Small intestine (tissue), 7 donors: ENCODE data around the gene LPCAT3. TPM values are rescaled to one million over a fixed set of nuclear protein-coding genes. Genes with fewer than 3 reads are reported as not detected.

ENCODE experiments used
- DNase-seq, 2 donors: peaks; one replicate each; pipeline versions ENCODE4 v3.0.0 to v3.0.0-alpha.2; 2013
- FAIRE-seq: peaks from 2 replicates; lab custom pipeline; 2012; peaks lifted over from hg19 to GRCh38; lab: Jason Lieb, UNC
- H3K27ac ChIP-seq, 3 donors: one replicate each; pipeline ENCODE4 v1.5.1; 2013; ENCODE audit warnings: low read length in 2 of 3, mild to moderate bottlenecking in 2 of 3, control low read depth in 1 of 3, inconsistent platforms in 1 of 3, low read depth in 1 of 3, moderate library complexity in 1 of 3
- H3K27me3 ChIP-seq, 3 donors: one replicate each; pipeline ENCODE4 v1.6.1; 2013; ENCODE audit warnings: low read length in 3 of 3, inconsistent platforms in 1 of 3; ENCODE audit not compliant: control insufficient read depth in 3 of 3, insufficient read depth in 3 of 3
- H3K36me3 ChIP-seq, 3 donors: one replicate each; pipeline ENCODE4 v1.6.1; 2013; ENCODE audit warnings: low read length in 3 of 3, inconsistent platforms in 1 of 3, low read depth in 1 of 3, mild to moderate bottlenecking in 1 of 3, moderate library complexity in 1 of 3; ENCODE audit not compliant: control insufficient read depth in 3 of 3, insufficient read depth in 2 of 3
- H3K4me1 ChIP-seq, 3 donors: one replicate each; pipeline ENCODE4 v1.6.1; 2013; ENCODE audit warnings: low read length in 2 of 3, inconsistent platforms in 1 of 3, low read depth in 1 of 3, mild to moderate bottlenecking in 1 of 3, moderate library complexity in 1 of 3; ENCODE audit not compliant: control insufficient read depth in 3 of 3, insufficient read depth in 2 of 3
- H3K4me3 ChIP-seq, 3 donors: one replicate each; pipeline ENCODE4 v1.5.1; 2013; ENCODE audit warnings: low read length in 3 of 3, control low read depth in 1 of 3, inconsistent platforms in 1 of 3, low read depth in 1 of 3, mild to moderate bottlenecking in 1 of 3, moderate library complexity in 1 of 3
- H3K9me3 ChIP-seq, 2 donors: one replicate each; pipeline ENCODE4 v1.6.1; 2013; ENCODE audit warnings: low read depth in 1 of 2, low read length in 1 of 2; ENCODE audit not compliant: control insufficient read depth in 2 of 2, insufficient read depth in 1 of 2
- WGBS, 3 donors: extraction: QIAGEN DNeasy Blood & Tissue Kit; methylation state at CpG; one replicate each; pipeline ENCODE4 v1.1.7; 2013; 5-methylcytosine and 5-hydroxymethylcytosine counted together
- polyA plus RNA-seq, 4 donors: library from polyadenylated mRNA; stranded (reverse) in 3 of 4; unstranded in 1 of 4; fragments of 200-250 nt in 3 of 4; fragments of 120-200 nt in 1 of 4; gene quantifications; one replicate each; pipeline versions ENCODE4 v1.2.1 to v1.2.3, GENCODE V29; 2013
- donor health status: healthy with polysubstance abuse.
- donor health status: control.
- donor health status: control.
- donor health status: Bipolar disorder and iron deficiency.
- donor health status: healthy.

LPCAT3 gene
- polyA plus RNA-seq, 4 donors = 67.8 to 95.9 (median 77.3) TPM

DNA sequence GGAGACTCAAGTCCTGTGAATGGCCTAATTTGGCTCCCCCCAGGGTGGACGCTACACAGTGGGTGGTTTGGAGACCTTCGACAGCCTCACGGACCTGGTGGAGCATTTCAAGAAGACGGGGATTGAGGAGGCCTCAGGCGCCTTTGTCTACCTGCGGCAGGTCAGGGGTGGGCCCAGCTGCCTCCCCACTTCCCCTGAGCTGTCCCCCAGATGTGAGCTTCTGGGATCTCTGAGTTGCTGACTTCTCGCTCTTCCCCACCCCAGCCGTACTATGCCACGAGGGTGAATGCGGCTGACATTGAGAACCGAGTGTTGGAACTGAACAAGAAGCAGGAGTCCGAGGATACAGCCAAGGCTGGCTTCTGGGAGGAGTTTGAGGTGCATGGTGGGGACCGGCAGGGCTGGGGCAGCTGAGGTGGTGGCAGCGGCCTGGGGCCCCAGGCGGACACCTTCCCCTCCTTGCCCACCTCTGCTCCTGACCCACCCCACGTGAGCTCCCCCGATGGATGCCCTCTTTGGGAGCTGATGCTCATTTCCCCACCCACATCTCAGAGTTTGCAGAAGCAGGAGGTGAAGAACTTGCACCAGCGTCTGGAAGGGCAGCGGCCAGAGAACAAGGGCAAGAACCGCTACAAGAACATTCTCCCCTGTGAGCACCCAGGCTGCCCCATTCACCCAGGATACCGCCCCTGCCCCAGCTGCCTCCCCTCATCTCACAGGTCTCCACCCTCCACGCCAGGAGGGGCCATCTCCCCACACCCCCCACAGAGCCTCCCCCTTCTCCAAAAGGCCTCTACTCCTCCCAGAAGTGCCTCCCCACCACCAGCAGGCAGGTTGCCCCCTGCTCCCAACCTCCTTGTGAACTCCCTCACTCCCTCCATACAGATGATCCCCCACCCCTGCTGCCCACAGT lies 62.9 kb downstream of the LPCAT3 start:
- H3K4me1 ChIP-seq = peaks cover 0 to 3% (median 0%) of the 10 kb centered on the region in 3 donors
- WGBS, 3 donors = 80 to 90% (median 87%) methylated on average over 21 to 22 of the region's 22 CpGs
- no peaks in the 10 kb centered on the region for H3K9me3 ChIP-seq
- H3K4me3 ChIP-seq = no peak overlapping the region
- DNase-seq (no peak), FAIRE-seq (no peak)
- H3K27ac ChIP-seq = peak overlapping the region in 2 of 3 donors; percentile 52 to 55
- H3K36me3 ChIP-seq = peaks cover 0 to 85% (median 4%) of the 10 kb centered on the region in 3 donors
- no peaks in the 10 kb centered on the region for H3K27me3 ChIP-seq

DNA sequence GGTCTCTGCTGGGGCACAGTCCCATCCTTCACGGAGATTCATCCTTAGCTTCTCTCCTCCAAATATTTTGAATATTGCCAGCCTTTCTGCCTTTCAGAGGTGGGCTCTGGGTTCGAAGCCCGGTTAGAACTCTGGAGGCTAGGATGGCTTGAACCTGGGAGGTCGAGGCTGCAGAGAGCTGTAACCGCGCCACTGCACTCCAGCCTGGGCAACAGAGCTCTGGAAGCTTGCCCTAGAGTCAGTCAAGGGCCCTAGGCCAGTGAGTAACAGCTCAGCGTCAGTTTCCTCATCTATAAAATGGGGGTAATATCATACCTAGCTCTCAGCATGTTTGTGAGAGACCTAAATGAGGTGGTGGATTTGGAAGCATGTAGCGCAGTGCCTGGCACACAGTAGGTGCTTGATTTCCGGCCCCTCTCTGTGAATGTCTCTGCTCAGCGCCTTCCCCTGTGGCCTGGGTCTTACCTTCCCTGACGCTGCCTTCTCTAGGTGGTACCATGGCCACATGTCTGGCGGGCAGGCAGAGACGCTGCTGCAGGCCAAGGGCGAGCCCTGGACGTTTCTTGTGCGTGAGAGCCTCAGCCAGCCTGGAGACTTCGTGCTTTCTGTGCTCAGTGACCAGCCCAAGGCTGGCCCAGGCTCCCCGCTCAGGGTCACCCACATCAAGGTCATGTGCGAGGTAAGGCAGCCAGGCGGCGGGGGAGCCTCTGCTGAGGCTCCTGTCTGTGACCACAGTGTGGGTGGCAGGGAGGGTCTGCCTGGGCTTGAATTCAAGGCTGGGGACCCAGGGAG lies 63.8 kb downstream of the LPCAT3 start:
- DNase-seq = no peak
- 69 to 91% (median 81%) methylated on average over 21 of the region's 21 CpGs for WGBS, 3 donors
- Histone ChIP-seq H3K9me3 (no peaks in the 10 kb centered on the region), H3K36me3 (peaks cover 0 to 78% (median 4%) of the 10 kb centered on the region in 3 donors), H3K4me1 (peaks cover 0 to 3% (median 0%) of the 10 kb centered on the region in 3 donors), H3K4me3 (peak overlapping the region in 1 of 3 donors; percentile 66), H3K27ac (peak overlapping the region in 2 of 3 donors; percentile 22 to 87), H3K27me3 (no peaks in the 10 kb centered on the region)
- FAIRE-seq = no peak

DNA sequence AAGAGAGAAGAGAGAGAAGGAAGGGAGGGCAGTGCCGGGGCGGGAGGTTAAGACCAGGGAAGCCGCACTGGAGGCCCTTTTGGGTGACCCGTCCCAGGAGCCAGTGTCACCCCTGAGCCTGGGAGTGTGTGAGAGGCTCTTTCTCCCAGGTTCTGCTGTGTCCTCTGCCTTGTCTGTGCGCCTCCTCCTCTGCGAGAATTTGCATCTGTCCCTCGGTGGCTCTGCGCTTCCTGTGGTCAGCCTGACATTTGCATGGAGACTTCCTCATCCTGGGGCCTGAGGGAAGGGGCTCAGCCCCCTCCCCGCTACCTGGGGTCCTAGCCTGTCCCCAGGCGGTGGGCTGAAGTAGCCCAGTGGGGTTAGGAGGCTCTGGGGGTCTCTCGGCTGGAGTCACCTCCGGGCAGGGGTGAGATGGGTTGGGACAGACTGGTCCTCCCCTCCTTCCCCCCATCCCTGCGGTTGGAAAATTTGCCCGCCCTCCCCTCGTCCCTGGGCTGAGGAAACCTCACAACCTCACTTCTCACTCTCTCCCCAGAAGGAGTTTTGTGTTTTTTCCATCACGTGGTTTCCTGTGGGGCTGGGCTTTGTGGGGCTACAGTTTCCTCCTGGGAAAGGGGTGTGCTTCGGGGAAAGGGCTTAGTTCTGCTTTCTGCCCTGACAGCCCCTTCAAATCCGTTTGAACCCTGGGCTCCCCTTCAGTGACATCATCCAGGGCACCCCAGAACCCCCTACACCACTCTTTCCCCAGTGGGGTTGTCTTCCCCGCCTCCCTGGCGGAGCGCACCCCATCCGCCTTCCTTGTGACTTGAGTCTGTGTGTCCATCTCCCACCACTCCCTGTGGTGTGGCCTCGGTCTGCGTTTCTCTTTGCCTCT lies 64.6 kb downstream of the LPCAT3 start:
- Histone ChIP-seq H3K27me3 (no peaks in the 10 kb centered on the region), H3K4me3 (peak overlapping the region; percentile 34 to 66 (median 64)), H3K27ac (peak overlapping the region; percentile 44 to 87 (median 65)), H3K9me3 (no peaks in the 10 kb centered on the region), H3K36me3 (peaks cover 0 to 72% (median 4%) of the 10 kb centered on the region in 3 donors), H3K4me1 (peaks cover 0 to 3% (median 0%) of the 10 kb centered on the region in 3 donors)
- no peak for FAIRE-seq
- peak in 1 of 2 donors; percentile 56 for DNase-seq
- WGBS, 3 donors = 50 to 78% (median 68%) methylated on average over 21 to 24 of the region's 24 CpGs

DNA sequence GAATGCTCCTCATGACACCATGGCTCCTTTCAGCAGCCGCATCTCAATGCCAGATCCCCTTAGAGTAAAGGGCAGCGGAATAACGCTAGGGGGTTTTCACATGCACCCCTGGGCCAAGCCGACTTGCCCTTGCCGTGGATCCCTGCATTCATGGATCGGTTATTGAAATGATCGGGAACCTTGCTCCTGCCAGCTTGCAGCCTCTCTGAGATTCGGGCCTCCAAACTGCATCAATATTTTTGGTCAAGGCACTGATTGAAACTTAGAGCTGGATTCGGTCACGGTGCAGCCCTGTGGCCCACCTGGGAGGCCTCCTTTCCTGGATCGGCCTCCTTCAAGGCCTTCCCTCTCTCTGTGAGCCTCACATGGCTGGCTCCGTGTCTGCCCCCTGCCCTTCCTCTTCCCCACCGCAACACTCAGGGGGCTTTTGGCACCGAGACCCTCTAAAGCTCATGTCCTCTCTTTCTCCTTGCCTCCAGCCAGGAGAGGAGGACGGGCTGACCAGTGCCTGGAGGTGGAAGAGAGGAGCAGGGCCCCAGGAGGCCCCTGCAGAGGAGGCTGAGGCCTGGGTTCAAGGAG lies 65.3 kb downstream of the LPCAT3 start:
- Histone ChIP-seq H3K4me1 (peaks cover 0 to 3% (median 0%) of the 10 kb centered on the region in 3 donors), H3K27ac (peak overlapping the region; percentile 44 to 87 (median 65)), H3K9me3 (no peaks in the 10 kb centered on the region), H3K4me3 (peak overlapping the region; percentile 34 to 66 (median 64)), H3K27me3 (no peaks in the 10 kb centered on the region), H3K36me3 (peaks cover 0 to 66% (median 4%) of the 10 kb centered on the region in 3 donors)
- FAIRE-seq (no peak), DNase-seq (no peak)
- 65 to 91% (median 70%) methylated on average over 15 of the region's 15 CpGs for WGBS, 3 donors

DNA sequence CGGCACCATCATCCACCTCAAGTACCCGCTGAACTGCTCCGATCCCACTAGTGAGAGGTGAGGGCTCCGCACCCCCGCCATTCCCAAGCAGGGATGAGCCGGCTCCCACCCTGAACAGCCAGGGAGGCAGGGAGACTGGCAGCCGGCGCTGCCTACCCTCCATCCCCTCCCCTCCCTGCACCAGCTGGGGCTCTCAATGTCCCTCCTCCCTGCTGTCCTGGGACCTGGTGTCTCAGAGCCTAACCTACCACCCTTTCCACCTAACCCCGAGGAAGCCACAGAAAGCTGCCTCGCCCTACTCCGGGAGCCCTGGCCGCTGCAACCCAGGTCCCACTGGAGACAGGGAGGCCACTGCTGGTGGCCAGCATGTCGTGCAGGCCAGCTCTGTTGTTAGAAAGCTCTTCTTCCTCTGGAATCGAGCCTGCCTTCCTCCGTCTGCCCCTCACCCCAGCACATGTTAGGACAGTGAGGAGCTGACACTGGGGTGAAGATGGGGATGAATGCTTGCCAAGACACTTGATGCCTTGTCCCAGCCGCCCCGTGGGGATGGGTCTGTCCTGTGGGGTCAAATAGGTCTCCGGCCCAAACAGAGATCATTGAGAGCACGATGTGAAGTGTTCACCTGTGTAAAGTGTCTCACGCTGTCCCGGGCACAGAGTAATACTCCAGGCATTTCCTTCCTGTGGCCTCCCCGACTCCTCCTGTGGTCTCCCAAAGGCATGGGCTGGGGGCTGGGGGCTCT lies 66.0 kb downstream of the LPCAT3 start:
- peak overlapping the region; percentile 34 to 66 (median 64) for H3K4me3 ChIP-seq
- peaks cover 0 to 3% (median 0%) of the 10 kb centered on the region in 3 donors for H3K4me1 ChIP-seq
- DNase-seq (no peak), FAIRE-seq (no peak)
- no peaks in the 10 kb centered on the region for H3K9me3 ChIP-seq
- 60 to 81% (median 68%) methylated on average over 22 of the region's 22 CpGs for WGBS, 3 donors
- no peaks in the 10 kb centered on the region for H3K27me3 ChIP-seq
- H3K27ac ChIP-seq = peak overlapping the region in 2 of 3 donors; percentile 75 to 87
- H3K36me3 ChIP-seq = peaks cover 0 to 64% (median 4%) of the 10 kb centered on the region in 3 donors

DNA sequence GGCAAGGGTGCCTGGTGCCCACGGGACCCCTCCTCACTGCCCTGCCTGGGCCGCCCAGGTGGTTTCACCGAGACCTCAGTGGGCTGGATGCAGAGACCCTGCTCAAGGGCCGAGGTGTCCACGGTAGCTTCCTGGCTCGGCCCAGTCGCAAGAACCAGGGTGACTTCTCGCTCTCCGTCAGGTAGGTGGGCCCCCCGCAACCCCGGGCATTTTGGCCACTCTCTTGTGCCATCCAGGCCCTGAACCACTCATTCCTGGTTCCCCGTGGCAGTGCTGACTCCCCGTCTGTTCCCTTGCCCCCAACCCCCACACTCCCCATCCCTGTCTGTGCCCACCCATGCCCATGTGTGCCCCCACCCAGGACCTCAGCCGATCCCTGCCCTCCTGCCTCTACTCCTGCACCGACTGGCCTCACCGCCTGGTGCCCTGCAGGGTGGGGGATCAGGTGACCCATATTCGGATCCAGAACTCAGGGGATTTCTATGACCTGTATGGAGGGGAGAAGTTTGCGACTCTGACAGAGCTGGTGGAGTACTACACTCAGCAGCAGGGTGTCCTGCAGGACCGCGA lies 66.6 kb downstream of the LPCAT3 start:
- FAIRE-seq (no peak), DNase-seq (no peak)
- peak overlapping the region in 2 of 3 donors; percentile 75 to 87 for H3K27ac ChIP-seq
- peaks cover 0 to 58% (median 4%) of the 10 kb centered on the region in 3 donors for H3K36me3 ChIP-seq
- H3K9me3 ChIP-seq = no peaks in the 10 kb centered on the region
- H3K4me1 ChIP-seq = peaks cover 0 to 3% (median 0%) of the 10 kb centered on the region in 3 donors
- peak overlapping the region; percentile 34 to 66 (median 64) for H3K4me3 ChIP-seq
- 62 to 72% (median 71%) methylated on average over 19 to 20 of the region's 20 CpGs for WGBS, 3 donors
- no peaks in the 10 kb centered on the region for H3K27me3 ChIP-seq
